Suprapubic skin (tissue), 3 donors: ENCODE results near the gene TULP4.

Experiments
- POLR2A ChIP-seq, 2 donors: fragments of 450-650 bp; IDR thresholded peaks; one replicate each; pipeline ENCODE4 v1.6.1; 2017; ENCODE audit warnings: antibody characterized with exemption in 2 of 2, mild to moderate bottlenecking in 2 of 2, moderate library complexity in 2 of 2
- TF ChIP-seq, protein P1 (sequence below), 2 donors: fragments of 200-600 bp in 1 of 2; fragments of 450-650 bp in 1 of 2; sonication (generic) in 1 of 2; IDR thresholded peaks; one replicate each; pipeline ENCODE4 v1.5.1; 2016 to 2019; ENCODE audit warnings: antibody characterized with exemption in 2 of 2, mild to moderate bottlenecking in 1 of 2, moderate library complexity in 1 of 2

- TF ChIP-seq POLR2A (IDR thresholded peaks at IDR 0.05) = no peak
- TF ChIP-seq, protein P1, sequence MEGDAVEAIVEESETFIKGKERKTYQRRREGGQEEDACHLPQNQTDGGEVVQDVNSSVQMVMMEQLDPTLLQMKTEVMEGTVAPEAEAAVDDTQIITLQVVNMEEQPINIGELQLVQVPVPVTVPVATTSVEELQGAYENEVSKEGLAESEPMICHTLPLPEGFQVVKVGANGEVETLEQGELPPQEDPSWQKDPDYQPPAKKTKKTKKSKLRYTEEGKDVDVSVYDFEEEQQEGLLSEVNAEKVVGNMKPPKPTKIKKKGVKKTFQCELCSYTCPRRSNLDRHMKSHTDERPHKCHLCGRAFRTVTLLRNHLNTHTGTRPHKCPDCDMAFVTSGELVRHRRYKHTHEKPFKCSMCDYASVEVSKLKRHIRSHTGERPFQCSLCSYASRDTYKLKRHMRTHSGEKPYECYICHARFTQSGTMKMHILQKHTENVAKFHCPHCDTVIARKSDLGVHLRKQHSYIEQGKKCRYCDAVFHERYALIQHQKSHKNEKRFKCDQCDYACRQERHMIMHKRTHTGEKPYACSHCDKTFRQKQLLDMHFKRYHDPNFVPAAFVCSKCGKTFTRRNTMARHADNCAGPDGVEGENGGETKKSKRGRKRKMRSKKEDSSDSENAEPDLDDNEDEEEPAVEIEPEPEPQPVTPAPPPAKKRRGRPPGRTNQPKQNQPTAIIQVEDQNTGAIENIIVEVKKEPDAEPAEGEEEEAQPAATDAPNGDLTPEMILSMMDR (IDR thresholded peaks at IDR 0.05) = peak in 1 of 2 donors; percentile 30
These were observed 206.2 kb downstream of the TULP4 start for GRCh38 chr6:158518191-158519127.
